ENCODE results near the gene RABEP2.
"Not testable (repeated sequence)": the region's sequence is repeated elsewhere in the genome, so short reads cannot be mapped to it uniquely, and the experiment has no call there.

Gene RABEP2

DNA sequence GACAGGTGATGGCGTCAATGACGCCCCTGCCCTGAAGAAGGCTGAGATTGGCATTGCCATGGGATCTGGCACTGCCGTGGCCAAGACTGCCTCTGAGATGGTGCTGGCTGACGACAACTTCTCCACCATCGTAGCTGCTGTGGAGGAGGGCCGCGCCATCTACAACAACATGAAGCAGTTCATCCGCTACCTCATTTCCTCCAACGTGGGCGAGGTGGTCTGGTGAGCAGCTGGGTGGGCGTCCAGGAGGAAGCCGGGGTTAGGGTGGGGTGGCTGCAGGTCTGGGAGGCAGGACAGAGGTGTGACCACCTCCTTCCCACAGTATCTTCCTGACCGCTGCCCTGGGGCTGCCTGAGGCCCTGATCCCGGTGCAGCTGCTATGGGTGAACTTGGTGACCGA lies 23.2 kb downstream of the RABEP2 start:
- no peak for DNase-seq

DNA sequence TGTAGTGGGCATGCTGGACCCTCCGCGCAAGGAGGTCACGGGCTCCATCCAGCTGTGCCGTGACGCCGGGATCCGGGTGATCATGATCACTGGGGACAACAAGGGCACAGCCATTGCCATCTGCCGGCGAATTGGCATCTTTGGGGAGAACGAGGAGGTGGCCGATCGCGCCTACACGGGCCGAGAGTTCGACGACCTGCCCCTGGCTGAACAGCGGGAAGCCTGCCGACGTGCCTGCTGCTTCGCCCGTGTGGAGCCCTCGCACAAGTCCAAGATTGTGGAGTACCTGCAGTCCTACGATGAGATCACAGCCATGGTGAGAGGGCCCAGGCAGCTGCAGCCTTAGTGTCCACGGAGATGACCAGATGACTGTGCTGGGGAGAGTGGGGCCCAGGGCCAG lies 24.4 kb downstream of the RABEP2 start:
- no peak for DNase-seq

DNA sequence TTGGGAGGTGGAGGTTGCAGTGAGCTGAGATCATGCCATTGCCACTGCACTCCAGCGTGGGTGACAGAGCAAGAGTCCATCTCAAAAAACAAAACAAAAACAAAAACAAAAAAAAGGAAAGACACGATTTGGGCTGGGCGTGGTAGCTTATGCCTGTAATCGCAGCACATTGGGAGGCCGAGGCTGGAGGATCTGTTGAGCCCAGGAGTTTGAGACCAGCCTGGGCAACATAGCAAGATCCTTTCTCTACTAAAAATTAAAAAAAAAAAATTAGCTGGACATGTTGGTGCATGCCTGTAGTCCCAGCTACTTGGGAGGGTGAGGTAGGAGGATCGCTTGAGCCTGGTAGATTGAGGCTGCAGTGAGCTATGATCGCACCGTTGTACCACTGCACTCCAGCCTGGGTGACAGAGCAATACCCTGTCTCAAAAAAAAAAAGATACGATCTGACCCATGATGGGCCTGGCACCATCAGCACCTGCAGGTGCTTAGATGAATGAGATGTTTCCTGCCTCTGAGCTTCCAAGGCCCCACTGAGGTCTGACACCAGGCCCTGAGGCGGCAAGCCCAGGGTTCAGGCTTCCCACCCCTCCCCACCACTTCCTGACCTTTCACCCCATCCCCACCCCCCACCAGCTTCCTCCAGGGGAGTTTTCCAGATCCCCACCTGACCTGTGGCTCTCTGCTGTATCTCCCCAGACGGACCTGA lies 25.0 kb downstream of the RABEP2 start:
- DNase-seq = no peak

DNA sequence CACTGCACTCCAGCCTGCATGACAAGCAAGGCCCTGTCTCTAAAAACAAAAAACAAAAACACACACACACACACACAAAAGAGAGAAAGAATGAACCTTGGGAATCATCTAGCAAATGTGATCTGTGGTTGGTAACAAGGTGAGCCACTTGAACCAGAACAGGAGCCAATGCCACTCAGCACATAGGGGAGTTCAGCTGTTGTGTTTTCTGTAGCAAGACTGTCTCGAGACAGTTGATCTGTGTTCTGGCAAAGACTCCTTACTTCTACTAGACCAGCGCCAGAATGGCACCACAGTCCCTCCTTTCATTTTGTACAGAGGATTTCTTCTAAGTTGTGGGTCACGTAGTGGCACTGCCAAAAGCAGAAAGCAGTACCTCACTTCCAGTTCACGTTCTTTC lies 26.1 kb downstream of the RABEP2 start:
- no peak for DNase-seq

DNA sequence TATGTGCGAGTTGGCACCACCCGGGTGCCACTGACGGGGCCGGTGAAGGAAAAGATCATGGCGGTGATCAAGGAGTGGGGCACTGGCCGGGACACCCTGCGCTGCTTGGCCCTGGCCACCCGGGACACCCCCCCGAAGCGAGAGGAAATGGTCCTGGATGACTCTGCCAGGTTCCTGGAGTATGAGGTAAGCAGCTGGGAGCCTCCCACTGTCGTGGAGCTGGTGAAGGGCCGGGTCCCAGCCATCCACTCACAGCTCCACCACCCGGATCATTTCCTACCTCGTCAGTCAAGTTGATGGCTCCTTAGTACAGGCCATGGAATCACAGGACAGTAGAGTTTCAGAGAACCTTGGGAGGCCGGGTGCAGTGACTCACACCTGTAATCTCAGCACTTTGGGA lies 26.8 kb downstream of the RABEP2 start:
- no peak for DNase-seq

DNA sequence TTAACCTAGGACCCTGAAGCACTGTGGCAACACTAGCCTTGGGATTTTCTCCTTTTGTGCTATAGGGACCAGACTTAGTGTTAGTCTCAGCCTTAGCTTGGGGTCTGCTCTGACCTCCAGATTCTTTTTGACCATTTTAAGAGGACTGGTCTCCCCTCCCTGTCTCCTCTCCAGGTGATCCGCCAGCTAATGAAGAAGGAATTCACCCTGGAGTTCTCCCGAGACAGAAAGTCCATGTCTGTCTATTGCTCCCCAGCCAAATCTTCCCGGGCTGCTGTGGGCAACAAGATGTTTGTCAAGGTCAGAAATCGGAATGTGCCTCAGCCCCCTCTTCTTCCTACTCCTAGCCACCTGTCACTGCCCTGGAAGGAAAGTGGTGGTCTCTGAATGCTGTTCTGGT lies 27.2 kb downstream of the RABEP2 start:
- DNase-seq = no peak

DNA sequence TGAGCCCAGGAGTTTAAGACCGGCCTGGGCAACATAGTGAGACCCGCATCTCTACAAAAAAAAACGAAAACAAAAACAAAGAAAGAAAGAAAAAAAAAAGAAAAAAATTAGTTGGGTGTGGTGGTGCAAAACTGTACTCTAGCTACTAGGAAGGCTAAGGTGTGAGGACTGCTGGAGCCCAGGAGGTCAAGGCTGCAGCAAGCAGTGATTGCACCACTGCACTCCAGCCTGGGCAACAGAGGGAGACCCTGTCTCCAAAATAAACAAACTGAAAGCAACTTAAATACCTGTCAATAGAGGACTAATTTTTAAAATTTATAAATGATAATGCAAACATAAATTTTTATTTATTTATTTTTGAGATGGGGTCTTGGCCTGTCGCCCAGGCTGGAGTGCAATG lies 29.4 kb downstream of the RABEP2 start:
- no peak for DNase-seq

DNA sequence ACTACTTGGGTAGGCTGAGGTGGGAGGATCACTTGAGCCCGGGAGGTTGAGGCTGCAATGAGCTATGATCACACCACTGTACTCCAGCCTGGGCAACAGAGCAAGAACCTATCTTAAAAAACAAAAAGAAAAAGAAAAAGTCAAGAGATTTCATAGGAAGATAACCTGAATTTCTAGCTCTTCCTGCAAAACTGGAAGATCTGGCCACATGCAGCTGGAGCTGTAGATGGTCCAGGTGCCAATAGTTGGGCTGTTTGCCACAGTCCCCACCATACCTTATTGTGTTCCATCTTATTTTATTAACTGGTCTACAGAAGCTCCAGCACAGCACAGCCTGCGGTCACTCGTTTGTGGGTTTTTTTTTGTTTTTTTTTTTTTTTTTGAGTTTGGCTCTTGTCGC lies 31.7 kb downstream of the RABEP2 start:
- DNase-seq = no peak

DNA sequence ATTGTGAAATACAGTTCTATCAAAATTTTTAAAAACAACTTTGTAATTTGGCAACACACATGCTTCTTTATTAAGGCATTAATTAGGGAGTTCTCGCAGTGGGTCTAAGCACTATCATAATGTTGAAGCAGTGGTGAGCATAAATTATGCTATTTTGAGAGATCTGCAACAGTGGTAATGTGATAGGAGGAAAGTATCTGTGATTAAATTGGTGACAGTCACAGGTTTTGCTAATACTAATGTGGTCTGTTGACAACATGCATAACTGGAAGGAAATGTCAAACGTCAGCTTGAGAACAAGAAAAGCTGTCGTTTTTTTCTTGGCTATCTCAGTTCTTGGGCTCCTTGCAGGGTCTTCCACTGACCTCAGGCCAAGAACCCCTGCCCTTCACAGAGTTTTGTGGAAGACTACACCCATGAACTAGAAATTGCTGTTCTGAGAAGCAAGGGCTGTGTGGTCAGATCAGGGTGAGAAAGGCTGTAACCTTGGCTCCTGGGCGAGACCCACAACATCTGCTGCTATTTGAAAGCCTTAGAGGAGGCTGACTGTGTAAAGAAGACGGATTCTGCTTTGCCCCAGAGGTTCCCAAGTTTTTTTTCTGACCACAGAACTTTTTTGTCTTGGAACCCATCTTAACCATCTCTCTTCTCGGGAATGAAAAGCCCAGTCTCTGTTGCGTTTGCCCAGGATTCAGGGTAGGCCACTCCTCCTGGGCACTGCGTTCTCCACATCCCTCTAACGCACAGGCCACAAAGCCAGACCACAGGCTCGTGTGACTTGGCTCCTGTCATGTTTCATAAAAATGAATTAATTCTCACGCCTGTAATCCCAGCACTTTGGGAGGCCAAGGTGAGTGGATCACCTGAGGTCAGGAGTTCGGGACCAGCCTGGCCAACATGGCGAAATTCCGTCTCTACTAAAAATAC lies 32.8 kb downstream of the RABEP2 start:
- DNase-seq = no peak

DNA sequence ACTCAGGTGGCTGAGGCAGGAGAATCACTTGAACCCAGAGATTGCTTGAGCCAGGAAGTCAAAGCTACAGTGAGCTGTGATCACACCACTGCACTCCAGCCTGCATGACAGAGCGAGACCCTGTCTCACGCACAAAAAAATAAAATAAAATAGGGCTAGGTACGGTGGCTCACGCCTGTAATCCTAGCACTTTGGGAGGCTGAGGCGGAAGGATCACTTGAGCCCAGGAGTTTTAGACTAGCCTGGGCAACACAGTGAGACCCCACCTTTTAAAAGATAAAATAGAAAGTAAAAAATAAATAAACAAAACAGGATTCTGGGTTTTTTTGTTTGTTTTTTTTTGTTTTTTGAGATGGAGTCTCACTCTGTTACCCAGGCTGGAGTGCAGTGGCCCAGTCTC lies 34.7 kb downstream of the RABEP2 start:
- not testable (repeated sequence) for DNase-seq

DNA sequence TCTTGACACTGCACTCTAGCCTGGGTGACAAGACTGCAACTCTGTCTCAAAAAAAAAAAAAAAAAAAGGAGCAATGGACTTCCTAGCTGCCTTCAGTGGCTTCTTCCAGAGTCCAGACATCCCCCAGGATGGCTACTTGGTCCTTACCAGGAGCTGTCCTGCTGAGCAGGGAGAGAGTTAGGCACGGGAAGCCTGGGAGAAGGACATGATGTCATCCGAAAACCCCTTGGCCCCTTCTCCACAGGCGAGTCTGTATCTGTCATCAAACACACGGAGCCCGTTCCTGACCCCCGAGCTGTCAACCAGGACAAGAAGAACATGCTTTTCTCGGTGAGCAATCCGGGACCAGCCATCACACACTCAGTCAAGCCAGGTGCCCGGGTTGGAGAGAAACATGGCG lies 38.1 kb downstream of the RABEP2 start:
- no peak for DNase-seq

DNA sequence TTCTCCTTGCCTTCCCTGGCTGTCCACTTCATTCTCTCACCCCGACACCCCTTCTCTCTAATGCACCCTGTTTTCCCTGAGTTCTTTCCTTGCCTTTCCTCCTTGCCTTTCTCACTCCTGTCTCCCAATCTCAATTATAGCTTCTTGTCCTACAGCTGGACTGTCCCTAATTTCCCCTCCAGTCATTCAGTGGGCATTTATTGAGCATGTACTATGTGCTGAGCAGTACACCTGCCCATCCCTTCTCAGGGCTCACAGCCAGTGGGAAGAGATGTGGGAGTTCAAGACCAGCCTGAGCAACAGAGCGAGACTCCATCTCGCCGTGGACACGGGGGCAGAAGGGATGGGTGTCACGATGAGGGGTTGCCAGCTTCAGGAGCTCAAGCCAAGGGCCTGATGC lies 41.0 kb downstream of the RABEP2 start:
- DNase-seq = no peak

DNA sequence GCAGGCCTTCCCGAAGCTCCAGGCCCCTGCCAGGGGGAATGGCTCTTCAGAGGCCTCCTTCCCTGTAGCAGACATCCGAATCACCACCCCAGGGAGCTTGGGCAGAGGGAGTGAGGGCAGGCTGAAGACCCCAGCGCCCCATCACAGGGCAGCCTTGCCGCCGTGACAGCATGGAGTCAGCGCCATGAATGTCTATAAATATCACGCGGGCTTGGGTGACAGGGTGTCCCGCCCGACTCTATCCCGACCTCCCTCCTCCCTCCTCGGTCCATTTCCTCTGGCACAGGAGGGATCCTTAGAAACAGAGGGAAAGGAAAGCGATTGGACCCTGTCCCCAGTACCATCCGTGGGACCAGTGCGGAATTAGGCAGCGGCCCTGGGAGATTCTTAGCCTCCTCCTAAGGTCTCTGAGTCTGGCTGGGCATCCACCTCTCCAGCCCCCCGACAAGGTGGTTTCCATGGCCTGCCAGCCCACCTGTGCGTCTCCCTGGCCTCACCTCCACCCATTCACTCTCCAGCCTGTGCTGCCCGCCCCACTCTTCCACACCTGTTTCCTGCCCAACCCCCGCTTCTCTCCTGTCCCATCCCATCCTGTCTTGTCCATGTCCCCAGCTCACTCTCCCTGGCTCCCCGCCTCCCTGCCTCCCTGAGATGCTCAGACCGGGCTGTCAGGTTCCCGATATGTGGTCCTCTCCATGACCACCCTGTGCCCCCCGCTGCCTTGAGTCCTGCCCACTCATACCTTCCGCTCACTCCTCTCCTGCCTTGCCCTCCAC lies 41.6 kb downstream of the RABEP2 start:
- no peak for DNase-seq

DNA sequence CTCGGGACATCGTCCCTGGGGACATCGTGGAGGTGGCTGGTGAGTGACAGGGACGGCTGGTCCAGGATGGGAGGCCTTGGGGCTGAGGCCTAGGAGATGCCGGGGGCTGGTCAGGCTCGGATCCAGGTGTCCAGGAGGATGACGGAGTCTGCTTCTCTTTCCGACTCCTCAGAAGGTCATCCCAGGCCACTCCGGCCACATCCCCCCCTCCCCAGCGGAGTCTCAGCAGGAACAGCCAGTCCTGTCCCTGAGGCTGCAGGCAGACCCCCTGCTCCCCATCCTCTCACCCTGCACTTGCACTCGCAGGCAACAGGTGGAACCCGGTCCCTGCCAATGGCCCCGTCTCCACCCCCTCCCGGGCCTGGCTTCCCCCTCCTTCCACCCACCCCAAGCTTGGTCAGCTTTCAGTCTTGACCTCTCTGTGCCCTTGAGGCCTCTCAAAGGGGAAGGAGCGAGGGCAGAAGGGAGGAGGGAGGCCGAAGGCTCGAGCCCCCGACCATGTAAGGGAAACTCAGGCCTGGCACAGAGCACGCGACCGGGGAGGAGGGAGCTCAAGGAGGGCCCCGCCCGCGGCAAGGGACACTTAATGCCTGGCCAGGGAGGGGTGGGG lies 42.4 kb downstream of the RABEP2 start:
- no peak for DNase-seq

DNA sequence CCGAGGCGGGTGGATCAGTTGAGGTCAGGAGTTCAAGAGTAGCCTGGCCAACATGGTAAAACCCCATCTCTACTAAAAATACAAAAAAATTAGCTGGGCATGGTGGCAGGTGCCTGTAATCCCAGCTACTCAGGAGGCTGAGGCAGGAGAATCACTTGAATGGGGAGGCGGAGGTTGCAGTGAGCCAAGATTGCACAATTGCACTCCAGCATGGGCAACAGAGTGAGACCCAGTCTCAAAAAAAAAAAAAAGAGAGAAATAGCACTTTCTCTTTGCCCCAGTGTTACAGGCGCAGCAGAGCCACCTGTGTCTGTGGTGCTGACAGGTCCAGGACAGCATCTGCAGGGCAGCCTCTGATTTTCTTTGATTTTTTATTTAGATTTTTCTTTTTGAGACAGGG lies 43.5 kb downstream of the RABEP2 start:
- not testable (repeated sequence) for DNase-seq

DNA sequence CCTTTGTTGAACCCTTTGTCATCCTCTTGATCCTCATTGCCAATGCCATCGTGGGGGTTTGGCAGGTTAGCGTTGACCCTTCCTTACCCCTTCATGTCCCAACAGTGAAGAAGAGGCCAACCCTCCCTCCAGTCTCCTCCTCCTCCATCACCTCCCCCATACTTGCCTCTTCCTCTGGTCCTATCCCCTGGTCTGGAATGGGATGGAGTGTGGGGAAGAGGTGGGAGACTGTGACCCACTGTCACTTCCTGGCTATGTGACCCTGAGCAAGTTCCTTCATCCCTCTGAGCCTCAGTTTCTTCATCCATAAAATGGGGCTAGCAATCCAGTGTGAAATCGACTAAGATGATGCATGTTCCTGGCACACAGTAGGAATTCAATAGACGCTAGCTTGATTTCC lies 44.1 kb downstream of the RABEP2 start:
- DNase-seq = no peak

DNA sequence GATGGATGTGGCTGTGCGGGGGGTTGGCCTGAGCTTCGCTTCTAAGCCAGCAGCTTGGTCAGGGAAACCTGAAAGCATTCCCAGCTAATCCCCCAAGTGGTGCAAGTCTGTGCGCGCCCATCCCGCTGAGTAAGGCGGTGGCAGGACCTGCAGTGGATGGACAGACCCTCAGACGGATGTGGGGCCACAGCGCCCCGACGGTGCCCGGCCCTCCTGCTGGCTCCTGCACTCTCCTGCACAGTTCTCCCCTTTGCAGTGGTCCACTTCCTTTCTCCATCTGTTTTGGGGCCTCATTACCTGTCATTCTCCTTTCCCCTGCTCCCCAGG lies 44.5 kb downstream of the RABEP2 start:
- no peak for DNase-seq

DNA sequence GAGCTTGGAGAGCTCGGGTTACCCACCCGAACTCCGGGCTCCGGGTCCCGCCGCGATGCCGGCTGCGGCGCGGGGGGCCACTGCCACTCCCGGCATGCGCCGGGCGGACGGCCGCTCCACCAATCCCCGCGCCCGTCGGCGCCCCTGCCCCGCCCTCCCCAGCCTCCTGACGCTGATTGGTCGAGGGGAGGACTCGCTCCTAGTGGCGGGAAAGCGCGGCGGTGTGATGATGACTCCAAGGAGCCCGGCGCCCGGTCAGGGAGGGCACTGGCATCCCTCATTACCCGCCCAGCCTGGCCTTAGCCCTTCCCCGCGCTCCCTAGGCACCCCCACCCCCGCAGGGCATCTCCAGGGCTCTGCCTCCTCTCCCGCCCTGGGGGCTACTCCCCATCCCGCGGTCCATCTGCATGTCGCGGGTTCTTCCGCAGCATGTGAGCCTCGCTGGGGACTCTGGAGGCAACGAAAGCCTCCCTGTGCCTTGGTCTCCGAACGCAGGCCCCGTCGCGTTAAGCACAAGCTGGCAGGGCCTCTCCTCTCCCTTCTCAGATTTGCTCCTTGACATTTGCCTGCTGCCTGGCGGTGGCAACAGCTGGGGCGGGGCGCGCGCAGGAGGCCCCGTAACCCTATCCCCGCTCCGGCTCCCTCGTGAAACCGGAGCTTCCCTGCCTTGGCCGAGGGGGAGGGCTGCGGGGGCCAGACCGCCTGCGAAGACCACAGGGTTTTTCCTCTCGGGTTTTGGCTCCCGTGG lies 45.0 kb downstream of the RABEP2 start:
- peak; percentile 92 for DNase-seq

DNA sequence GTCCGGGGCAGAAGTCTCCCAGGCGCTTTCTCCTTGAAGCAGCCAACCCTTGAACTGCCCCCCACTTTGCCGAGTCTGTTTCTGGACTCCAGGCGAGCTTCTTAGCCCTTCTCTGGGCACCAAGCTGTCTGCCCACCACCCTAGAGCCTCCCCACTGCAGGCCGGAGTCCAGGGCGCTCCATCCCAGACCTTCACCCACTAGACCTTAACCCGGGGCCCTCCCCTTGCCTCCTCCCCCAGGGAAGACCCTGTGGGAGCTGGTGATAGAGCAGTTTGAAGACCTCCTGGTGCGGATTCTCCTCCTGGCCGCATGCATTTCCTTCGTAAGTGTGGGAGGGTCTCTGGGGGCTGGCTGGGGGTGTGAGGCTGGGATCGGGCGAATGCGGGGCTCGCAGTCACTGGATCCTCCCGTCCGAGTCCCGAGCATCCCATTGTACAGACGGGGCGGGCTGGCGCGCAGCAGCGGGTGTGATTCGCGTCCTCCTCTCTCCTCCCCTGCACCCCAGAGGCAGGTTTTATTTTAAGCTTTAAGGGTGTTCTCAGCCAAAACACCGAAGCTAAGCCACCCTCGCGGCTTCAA lies 45.7 kb downstream of the RABEP2 start:
- no peak for DNase-seq

DNA sequence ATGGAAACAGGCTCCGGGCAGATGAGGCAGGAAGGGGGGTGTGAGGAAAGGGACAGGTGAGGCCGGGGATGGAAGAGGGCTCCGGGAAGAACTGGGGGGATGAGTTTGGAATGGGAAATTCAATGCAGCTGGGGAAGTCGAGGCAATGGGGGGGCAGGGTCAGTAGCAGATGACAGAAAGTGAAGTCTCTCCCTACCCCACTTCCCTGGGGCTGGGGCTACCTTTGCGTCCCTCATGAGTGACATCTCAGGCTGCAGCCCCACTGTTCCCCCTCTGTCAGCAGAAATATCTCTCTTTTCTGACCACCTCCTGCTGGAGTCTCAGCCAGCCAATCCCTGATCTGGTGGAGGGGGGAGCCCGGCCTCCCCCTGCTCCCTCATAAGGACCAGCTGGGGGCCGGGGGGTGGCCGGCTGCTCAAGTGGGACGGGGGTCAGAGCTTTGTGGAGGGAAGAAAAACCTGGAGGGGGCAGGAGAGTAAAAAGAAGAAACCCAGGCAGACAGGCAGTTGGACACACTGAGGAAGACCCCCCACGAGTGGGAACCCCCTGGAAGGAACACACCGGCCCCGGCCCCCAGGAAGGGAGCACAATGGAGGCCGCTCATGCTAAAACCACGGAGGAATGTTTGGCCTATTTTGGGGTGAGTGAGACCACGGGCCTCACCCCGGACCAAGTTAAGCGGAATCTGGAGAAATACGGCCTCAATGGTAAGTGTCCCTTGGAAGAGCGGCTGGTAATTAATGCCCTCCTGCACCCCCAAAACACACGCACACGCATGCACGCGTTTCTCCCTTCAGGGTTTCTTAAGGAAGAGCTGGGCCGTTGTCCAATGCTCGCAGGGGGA lies 46.7 kb downstream of the RABEP2 start, which contains the start of gene ATP2A1:
ATP2A1 (plus strand) TSS at position 406 of the 844 bp plus-strand sequence; CDS start at position 590, 184 bp downstream.
- DNase-seq = no peak

DNA sequence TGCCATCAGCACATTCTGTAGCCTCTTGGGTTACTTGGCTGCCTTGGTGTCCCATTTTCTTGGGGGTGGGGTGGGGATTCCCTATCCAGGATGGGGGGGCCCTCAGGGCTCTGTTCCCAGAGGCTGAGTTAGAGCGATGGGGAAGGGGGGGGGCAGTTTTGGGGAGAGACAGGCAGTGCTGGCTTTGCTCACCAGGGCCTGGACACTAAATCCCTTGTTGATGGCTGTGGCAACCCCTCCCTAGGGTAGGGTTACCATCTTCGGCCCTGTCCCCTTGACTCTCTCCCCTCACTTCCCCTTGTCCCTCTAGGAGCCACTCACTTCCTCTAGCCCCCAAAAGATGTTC lies 47.4 kb downstream of the RABEP2 start:
- no peak for DNase-seq

Measured in stimulated activated CD4-positive, alpha-beta T cell treated with anti-CD3 and anti-CD28 coated beads, Interleukin-4, amount 100 ng/mL, for 24 hours (primary cell).